Parathyroid adenoma (tissue), 2 donors: ENCODE results near the gene TRABD2B.

Experiments used
- H2AFZ ChIP-seq: fragments of 300-600 bp; sonication (generic); one replicate; pipeline ENCODE4 v1.7.0; 2017; ENCODE audit warnings: antibody characterized with exemption, mild to moderate bottlenecking
- H3K27ac ChIP-seq: fragments of 300-600 bp; sonication (generic); one replicate; pipeline ENCODE4 v1.7.0; 2017
- H3K27me3 ChIP-seq: fragments of 300-600 bp; sonication (generic); one replicate; pipeline ENCODE4 v1.7.0; 2017; ENCODE audit warnings: low read length; ENCODE audit not compliant: control insufficient read depth, insufficient read depth
- H3K36me3 ChIP-seq: fragments of 300-600 bp; sonication (generic); one replicate; pipeline ENCODE4 v1.7.0; 2017; ENCODE audit warnings: low read length; ENCODE audit not compliant: control insufficient read depth, insufficient read depth
- H3K4me1 ChIP-seq: fragments of 300-600 bp; sonication (generic); one replicate; pipeline ENCODE4 v1.7.0; 2017; ENCODE audit warnings: control low read depth
- H3K4me2 ChIP-seq: fragments of 300-600 bp; sonication (generic); one replicate; pipeline ENCODE4 v1.7.0; 2017; ENCODE audit warnings: low read length
- H3K4me3 ChIP-seq: fragments of 300-600 bp; sonication (generic); one replicate; pipeline ENCODE4 v1.7.0; 2017; ENCODE audit warnings: low read depth, low read length
- H3K79me2 ChIP-seq: fragments of 300-600 bp; sonication (generic); one replicate; pipeline ENCODE4 v1.7.0; 2017; ENCODE audit warnings: control low read depth
- H3K9ac ChIP-seq: fragments of 300-600 bp; sonication (generic); one replicate; pipeline ENCODE4 v1.7.0; 2017; ENCODE audit warnings: mild to moderate bottlenecking
- H3K9me3 ChIP-seq: fragments of 300-600 bp; sonication (generic); one replicate; pipeline ENCODE4 v1.7.0; 2017; ENCODE audit warnings: low read length; ENCODE audit not compliant: control insufficient read depth
- CTCF ChIP-seq: fragments of 300-600 bp; sonication (generic); IDR thresholded peaks from one replicate; pipeline ENCODE4 v1.7.0; 2017; ENCODE audit warnings: antibody characterized with exemption, mild to moderate bottlenecking
- donor health status: primary hyperparathyroidism.

The TRABD2B gene

GRCh38 chr1:47713333-47713953 is 283.7 kb downstream of the TRABD2B start:
- no peaks in the 10 kb centered on the region for H3K9me3 ChIP-seq

GRCh38 chr1:47712596-47713299 is 284.4 kb downstream of the TRABD2B start:
- Histone ChIP-seq H3K9ac (no peak overlapping the region), H3K9me3 (no peaks in the 10 kb centered on the region), H3K27me3 (no peaks in the 10 kb centered on the region), H3K79me2 (no peaks in the 10 kb centered on the region), H3K4me3 (no peak overlapping the region), H3K4me2 (no peak overlapping the region), H3K27ac (no peak overlapping the region), H3K4me1 (no peaks in the 10 kb centered on the region), H3K36me3 (no peaks in the 10 kb centered on the region), H2AFZ (no peak overlapping the region)
- TF ChIP-seq CTCF, result no peak

More at GRCh38 chr1:47713333-47713953, 283.7 kb downstream of the TRABD2B start:
- H3K27me3 ChIP-seq, result no peaks in the 10 kb centered on the region
- H3K4me3 ChIP-seq, result no peak overlapping the region
- no peak overlapping the region for H2AFZ ChIP-seq
- H3K36me3 ChIP-seq, result no peaks in the 10 kb centered on the region
- no peaks in the 10 kb centered on the region for H3K79me2 ChIP-seq
- H3K9ac ChIP-seq, result no peak overlapping the region
- H3K4me2 ChIP-seq, result no peak overlapping the region
- no peaks in the 10 kb centered on the region for H3K4me1 ChIP-seq
- H3K27ac ChIP-seq, result no peak overlapping the region
- TF ChIP-seq CTCF, result no peak

- TF ChIP-seq CTCF, result no peak
- no peaks in the 10 kb centered on the region for H3K27me3 ChIP-seq
- H3K4me1 ChIP-seq, result no peaks in the 10 kb centered on the region
- no peaks in the 10 kb centered on the region for H3K9me3 ChIP-seq
- H3K9ac ChIP-seq, result no peak overlapping the region
- H3K36me3 ChIP-seq, result no peaks in the 10 kb centered on the region
- no peaks in the 10 kb centered on the region for H3K79me2 ChIP-seq
- H2AFZ ChIP-seq, result no peak overlapping the region
- no peak overlapping the region for H3K27ac ChIP-seq
- no peak overlapping the region for H3K4me2 ChIP-seq
- H3K4me3 ChIP-seq, result no peak overlapping the region
These were observed 285.2 kb downstream of the TRABD2B start for GRCh38 chr1:47711848-47712492.

- no peak overlapping the region for H3K9ac ChIP-seq
- H2AFZ ChIP-seq, result no peak overlapping the region
- H3K4me1 ChIP-seq, result no peaks in the 10 kb centered on the region
- no peaks in the 10 kb centered on the region for H3K9me3 ChIP-seq
- no peak overlapping the region for H3K4me3 ChIP-seq
- no peak overlapping the region for H3K27ac ChIP-seq
- no peak for TF ChIP-seq CTCF
- no peak overlapping the region for H3K4me2 ChIP-seq
- H3K79me2 ChIP-seq, result no peaks in the 10 kb centered on the region
- no peaks in the 10 kb centered on the region for H3K27me3 ChIP-seq
- no peaks in the 10 kb centered on the region for H3K36me3 ChIP-seq
These were observed 285.9 kb downstream of the TRABD2B start for GRCh38 chr1:47711184-47711847.
